Activated T-cell treated with anti-CD3 and anti-CD28 coated beads, Interleukin-2, amount 50 U/mL, for 24 hours (primary cell): Measurements from ENCODE around the gene OST4.
A peak's percentile ranks its signal among the peaks of the same experiment; 100 is the strongest.

Source experiments
- DNase-seq: peaks from one replicate; pipeline ENCODE4 v3.0.0-alpha.2; 2020
- H3K27ac Mint-ChIP-seq: 2 replicates; pipeline ENCODE4 v1.8.0; 2020; ENCODE audit warnings: mild to moderate bottlenecking, mixed read lengths
- H3K27me3 Mint-ChIP-seq: 2 replicates; pipeline ENCODE4 v1.8.0; 2020; ENCODE audit warnings: mixed read lengths
- H3K36me3 Mint-ChIP-seq: 2 replicates; pipeline ENCODE4 v1.8.0; 2020; ENCODE audit warnings: low read depth, mixed read lengths
- H3K4me1 Mint-ChIP-seq: 2 replicates; pipeline ENCODE4 v1.8.0; 2020; ENCODE audit warnings: low read depth, mixed read lengths
- H3K4me3 Mint-ChIP-seq: 2 replicates; pipeline ENCODE4 v1.8.0; 2020; ENCODE audit warnings: mild to moderate bottlenecking, moderate library complexity, mixed read lengths
- H3K9me3 Mint-ChIP-seq: 2 replicates; pipeline ENCODE4 v1.8.0; 2020; ENCODE audit warnings: mixed read lengths

OST4 gene

DNA sequence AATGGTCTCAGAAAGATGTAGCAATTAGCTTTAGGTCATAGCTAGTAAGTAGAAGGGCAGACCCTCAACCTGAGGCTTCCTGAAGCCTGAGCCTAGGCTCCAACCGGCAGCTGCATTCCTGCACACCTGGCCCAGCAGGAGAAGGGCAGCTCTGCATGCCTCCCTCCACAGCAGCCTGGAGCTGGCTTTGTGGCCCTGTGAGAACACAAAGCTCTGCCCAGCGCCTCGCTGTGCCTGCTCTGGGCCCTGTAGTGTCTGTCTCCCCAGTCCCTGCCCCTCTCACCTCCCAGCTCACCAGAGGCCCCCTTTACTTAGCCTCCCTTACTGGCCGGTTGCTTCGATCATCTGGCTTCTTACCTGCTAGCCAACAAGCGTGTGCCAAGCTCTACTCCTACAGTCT is 32.0 kb downstream of the OST4 start:
- peaks cover 94% of the 10 kb centered on the region for H3K36me3 Mint-ChIP-seq
- H3K4me1 Mint-ChIP-seq: peaks cover 12% of the 10 kb centered on the region
- no peaks in the 10 kb centered on the region for H3K9me3 Mint-ChIP-seq
- H3K27me3 Mint-ChIP-seq: no peaks in the 10 kb centered on the region
- H3K4me3 Mint-ChIP-seq: no peak overlapping the region
- H3K27ac Mint-ChIP-seq: no peak overlapping the region
- DNase-seq: no peak

GRCh38 chr2:27038631-27039339 is 32.7 kb downstream of the OST4 start:
- DNase-seq: no peak
- peaks cover 18% of the 10 kb centered on the region for H3K4me1 Mint-ChIP-seq
- H3K27me3 Mint-ChIP-seq: no peaks in the 10 kb centered on the region
- no peaks in the 10 kb centered on the region for H3K9me3 Mint-ChIP-seq
- peaks cover 97% of the 10 kb centered on the region for H3K36me3 Mint-ChIP-seq
- peak overlapping the region; percentile 52 for H3K27ac Mint-ChIP-seq
- no peak overlapping the region for H3K4me3 Mint-ChIP-seq

DNA sequence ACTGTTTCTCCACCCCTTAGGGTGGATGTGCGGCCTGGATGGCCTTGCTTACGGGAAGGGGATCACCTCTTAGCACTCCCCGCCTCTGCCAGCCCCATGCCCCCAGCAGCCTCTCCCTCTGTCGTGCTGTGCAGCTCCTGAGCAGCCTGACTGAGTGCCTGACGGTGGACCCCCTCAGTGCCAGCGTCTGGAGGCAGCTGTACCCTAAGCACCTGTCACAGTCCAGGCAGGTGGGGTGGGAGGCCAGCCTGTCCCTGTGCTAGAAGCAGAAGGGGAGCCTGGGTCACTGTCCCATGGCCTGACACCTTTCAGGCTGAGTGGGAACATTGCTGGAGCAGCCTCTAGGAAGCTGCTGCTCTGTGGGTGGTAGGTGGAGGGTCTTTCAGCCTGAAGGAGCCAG is 33.4 kb downstream of the OST4 start:
- Mint-ChIP-seq H3K27ac (peak overlapping the region; percentile 1), H3K27me3 (no peaks in the 10 kb centered on the region), H3K4me1 (peaks cover 24% of the 10 kb centered on the region), H3K36me3 (peaks cover 97% of the 10 kb centered on the region), H3K9me3 (no peaks in the 10 kb centered on the region), H3K4me3 (no peak overlapping the region)
- DNase-seq: no peak

DNA sequence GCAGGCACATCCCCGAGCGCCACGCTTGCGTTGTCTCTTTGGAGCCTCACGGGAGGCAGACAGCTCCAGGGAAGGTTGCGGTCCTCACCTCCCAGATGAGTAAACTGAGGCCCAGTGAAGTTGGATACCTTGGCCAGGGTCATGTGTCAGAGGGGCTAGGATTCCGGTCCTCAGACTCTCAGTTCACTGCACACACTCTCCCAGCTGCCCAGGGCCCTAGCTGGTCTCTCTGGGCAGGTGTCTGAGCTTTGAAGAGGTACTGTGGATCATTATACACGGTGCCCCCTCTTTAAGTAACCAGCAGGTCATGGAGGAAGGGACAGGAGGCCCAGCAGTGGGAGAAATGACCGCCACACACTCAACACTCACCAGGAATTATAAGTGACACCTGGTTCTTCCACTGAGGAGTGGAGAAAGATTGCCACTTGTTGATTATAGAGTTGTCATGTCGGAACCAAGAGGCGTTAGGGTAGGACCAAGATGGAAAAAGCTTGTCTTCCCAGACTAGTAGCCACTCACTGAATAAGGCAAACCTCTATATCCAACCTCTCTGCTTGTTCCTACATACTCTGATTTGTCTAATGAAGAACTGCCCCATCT is 38.1 kb downstream of the OST4 start:
- H3K4me3 Mint-ChIP-seq: peak overlapping the region; percentile 95
- H3K4me1 Mint-ChIP-seq: peaks cover 51% of the 10 kb centered on the region
- no peak for DNase-seq
- H3K27me3 Mint-ChIP-seq: no peaks in the 10 kb centered on the region
- H3K27ac Mint-ChIP-seq: peak overlapping the region; percentile 94
- peaks cover 88% of the 10 kb centered on the region for H3K36me3 Mint-ChIP-seq
- H3K9me3 Mint-ChIP-seq: no peaks in the 10 kb centered on the region

DNA sequence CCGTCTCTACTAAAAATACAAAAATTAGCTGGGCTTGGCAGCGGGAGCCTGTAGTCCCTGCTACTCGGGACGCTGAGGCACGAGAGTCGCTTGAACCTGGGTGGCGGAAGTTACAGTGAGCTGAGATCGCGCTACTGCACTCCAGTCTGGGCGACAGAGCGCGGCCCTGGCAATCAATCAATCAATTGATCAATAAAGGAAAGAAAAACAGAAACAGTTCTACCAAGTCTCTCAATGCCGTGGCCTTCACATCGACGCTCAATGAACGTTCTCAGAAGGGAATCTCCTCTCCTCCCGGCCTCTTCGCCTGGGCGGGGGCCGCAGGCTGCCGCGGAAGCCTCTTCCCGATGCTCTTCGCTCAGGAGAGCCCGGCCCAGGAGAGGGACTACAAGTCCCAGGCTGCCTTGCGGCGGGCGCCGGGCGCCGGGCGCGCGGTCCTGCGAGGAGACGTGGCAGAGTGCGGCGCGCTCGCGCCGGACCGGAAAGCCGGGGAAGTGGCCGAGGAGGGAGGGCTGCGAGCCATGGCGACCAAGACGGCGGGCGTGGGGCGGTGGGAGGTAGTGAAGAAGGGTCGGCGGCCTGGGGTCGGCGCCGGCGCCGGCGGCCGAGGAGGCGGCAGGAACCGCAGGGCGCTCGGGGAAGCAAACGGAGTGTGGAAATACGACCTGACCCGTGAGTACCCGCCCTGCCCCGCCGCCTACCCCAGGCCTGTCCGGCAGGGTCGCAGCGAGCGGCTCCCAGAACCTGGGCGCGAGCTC is 38.8 kb downstream of the OST4 start, which contains the start of gene TMEM214:
Gene TMEM214 (plus strand): TSS at position 471 of the 758 bp plus-strand sequence. CDS start 51 bp downstream, at position 522.
- Mint-ChIP-seq H3K36me3 (peaks cover 87% of the 10 kb centered on the region), H3K4me3 (peak within 1 kb of the TSS; percentile 95), H3K9me3 (no peaks in the 10 kb centered on the region), H3K4me1 (peaks cover 53% of the 10 kb centered on the region), H3K27ac (peak within 1 kb of the TSS; percentile 94), H3K27me3 (no peaks in the 10 kb centered on the region)
- DNase-seq: peak; percentile 88

DNA sequence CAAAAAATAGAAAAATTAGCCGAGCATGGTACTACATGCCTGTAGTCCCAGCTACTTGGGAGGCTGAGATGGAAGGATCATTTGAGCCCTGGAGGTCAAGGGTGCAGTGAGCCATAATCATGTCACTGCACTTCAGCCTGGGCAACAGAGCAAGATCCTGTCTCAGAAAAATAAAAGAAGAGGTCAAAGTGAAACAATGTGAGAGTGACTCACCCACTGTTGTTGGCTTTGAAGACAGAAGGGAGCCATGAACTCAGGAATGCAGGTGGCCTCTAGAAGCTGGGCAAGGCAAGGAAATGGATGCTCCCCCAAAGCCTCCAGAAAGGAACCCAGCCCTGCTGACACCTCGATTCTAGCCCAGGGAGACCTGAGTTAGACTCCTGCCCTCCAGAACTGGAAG is 42.4 kb downstream of the OST4 start:
- H3K27ac Mint-ChIP-seq: no peak overlapping the region
- DNase-seq: no peak
- no peaks in the 10 kb centered on the region for H3K27me3 Mint-ChIP-seq
- H3K9me3 Mint-ChIP-seq: no peaks in the 10 kb centered on the region
- H3K4me3 Mint-ChIP-seq: no peak overlapping the region
- peaks cover 73% of the 10 kb centered on the region for H3K36me3 Mint-ChIP-seq
- H3K4me1 Mint-ChIP-seq: peaks cover 41% of the 10 kb centered on the region

DNA sequence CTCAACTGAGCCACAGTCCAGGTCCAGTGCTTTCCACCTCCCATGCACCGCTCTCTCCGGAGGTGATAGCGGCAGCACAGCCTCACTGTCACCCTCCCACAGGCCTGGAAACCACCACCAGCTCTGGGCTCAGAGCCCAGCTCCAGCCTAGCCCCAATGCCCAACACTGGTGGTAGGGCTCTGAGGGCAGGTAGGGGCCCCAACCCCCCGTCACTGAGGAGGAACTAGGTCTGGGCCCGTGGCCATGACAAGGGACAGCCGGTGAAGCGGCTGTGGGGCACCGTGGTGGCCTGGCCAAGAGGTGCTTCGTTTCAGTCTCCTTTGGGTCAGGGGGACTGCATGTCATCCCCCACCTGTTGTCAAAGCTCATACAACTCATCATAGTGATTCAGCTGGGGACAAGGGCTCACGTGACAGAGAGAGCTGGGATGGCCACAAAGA is 44.2 kb downstream of the OST4 start:
- DNase-seq: no peak
- Mint-ChIP-seq H3K4me1 (peaks cover 30% of the 10 kb centered on the region), H3K4me3 (no peak overlapping the region), H3K9me3 (no peaks in the 10 kb centered on the region), H3K27me3 (no peaks in the 10 kb centered on the region), H3K36me3 (peaks cover 68% of the 10 kb centered on the region), H3K27ac (no peak overlapping the region)

DNA sequence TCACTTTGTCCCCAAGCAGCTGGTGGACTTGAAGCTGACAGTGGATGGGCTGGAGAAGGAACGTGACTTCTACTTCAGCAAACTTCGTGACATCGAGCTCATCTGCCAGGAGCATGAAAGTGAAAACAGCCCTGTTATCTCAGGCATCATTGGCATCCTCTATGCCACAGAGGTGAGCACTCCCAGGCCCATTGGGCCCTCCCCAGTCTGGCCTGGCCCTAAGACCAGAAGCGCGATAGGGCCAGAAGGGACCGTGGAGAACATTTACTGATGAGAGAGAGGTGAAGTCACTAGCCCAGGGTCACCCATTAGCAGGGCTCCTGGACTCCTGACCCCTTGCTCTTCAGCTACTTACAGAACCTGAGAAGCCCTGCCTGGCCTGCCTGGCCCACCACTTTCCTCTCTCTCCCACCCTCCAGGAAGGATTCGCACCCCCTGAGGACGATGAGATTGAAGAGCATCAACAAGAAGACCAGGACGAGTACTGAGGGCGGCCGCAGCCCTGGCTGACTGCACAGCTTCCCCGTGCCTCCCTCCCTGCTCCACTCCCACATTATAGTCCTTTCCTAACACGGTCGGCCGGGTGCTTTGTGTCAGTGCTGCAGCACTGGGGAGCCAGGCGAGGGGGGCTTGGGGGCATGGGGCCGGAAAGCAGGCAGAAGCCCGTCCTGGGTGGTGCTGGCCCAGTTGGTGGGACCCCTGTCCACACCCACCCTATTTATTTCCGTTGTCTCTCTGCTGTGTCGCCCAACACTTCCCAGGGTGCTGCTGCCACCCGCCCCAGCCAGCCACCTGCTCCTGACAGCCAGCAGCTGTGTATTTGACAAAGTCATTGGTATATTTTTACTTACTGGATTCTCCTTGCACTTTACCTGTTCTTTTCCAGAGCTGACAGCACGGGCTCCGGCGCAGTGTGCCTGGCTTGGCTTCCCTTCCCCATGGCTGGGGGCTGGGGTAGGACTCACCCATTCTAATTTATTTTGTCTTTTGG is 45.3 kb downstream of the OST4 start:
- no peak for DNase-seq
- peaks cover 20% of the 10 kb centered on the region for H3K4me1 Mint-ChIP-seq
- H3K4me3 Mint-ChIP-seq: no peak overlapping the region
- no peak overlapping the region for H3K27ac Mint-ChIP-seq
- peaks cover 60% of the 10 kb centered on the region for H3K36me3 Mint-ChIP-seq
- H3K9me3 Mint-ChIP-seq: no peaks in the 10 kb centered on the region
- no peaks in the 10 kb centered on the region for H3K27me3 Mint-ChIP-seq

GRCh38 chr2:27025281-27025800 is 46.1 kb downstream of the OST4 start:
- H3K27me3 Mint-ChIP-seq: no peaks in the 10 kb centered on the region
- no peak overlapping the region for H3K4me3 Mint-ChIP-seq
- H3K4me1 Mint-ChIP-seq: peaks cover 15% of the 10 kb centered on the region
- no peaks in the 10 kb centered on the region for H3K9me3 Mint-ChIP-seq
- DNase-seq: no peak
- H3K36me3 Mint-ChIP-seq: peaks cover 55% of the 10 kb centered on the region
- no peak overlapping the region for H3K27ac Mint-ChIP-seq

DNA sequence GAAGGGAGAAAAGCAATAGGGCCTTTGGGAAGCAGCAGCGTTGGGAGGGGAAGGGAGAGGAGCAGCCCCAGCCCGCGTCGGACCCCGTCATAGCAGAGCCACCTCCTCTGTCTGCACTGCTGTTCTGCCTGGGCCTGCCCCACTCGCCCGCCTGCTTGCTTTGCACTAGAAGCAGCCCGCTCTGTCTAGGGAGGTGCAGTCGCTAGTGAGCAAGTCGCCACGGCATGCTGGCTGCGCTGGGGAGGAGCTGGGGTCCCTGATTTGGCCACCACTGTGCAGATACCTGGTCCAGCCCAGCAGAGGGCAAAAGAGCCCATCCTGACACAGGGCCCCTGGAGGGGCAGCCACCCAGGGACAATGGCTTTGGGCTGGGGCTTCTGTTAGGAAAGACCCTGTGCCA is 46.6 kb downstream of the OST4 start:
- DNase-seq: no peak
- H3K27ac Mint-ChIP-seq: no peak overlapping the region
- peaks cover 51% of the 10 kb centered on the region for H3K36me3 Mint-ChIP-seq
- H3K4me1 Mint-ChIP-seq: peaks cover 10% of the 10 kb centered on the region
- H3K9me3 Mint-ChIP-seq: no peaks in the 10 kb centered on the region
- H3K4me3 Mint-ChIP-seq: no peak overlapping the region
- H3K27me3 Mint-ChIP-seq: no peaks in the 10 kb centered on the region

- Mint-ChIP-seq H3K27ac (no peak overlapping the region), H3K9me3 (no peaks in the 10 kb centered on the region), H3K27me3 (no peaks in the 10 kb centered on the region), H3K4me3 (no peak overlapping the region), H3K4me1 (peaks cover 4% of the 10 kb centered on the region), H3K36me3 (peaks cover 45% of the 10 kb centered on the region)
- DNase-seq: no peak
Measured at GRCh38 chr2:27024188-27024587, 47.3 kb downstream of the OST4 start.

GRCh38 chr2:27023740-27024139 is 47.7 kb downstream of the OST4 start:
- Mint-ChIP-seq H3K36me3 (peaks cover 41% of the 10 kb centered on the region), H3K4me1 (peaks cover 2% of the 10 kb centered on the region), H3K27me3 (no peaks in the 10 kb centered on the region), H3K4me3 (no peak overlapping the region), H3K27ac (no peak overlapping the region), H3K9me3 (no peaks in the 10 kb centered on the region)
- no peak for DNase-seq

GRCh38 chr2:27021253-27022049 is 50.0 kb downstream of the OST4 start:
- Mint-ChIP-seq H3K27ac (no peak overlapping the region), H3K4me1 (no peaks in the 10 kb centered on the region), H3K36me3 (peaks cover 23% of the 10 kb centered on the region), H3K4me3 (no peak overlapping the region), H3K9me3 (no peaks in the 10 kb centered on the region), H3K27me3 (no peaks in the 10 kb centered on the region)
- DNase-seq: no peak
